HG03025 (cell line): ENCODE results near the gene TMEM86B.
"Not testable (repeated sequence)": the region's sequence is repeated elsewhere in the genome, so short reads cannot be mapped to it uniquely, and the experiment has no call there.

ENCODE experiments used
- ATAC-seq: cut with Tn5 transposase; IDR thresholded peaks from one replicate; pipeline ENCODE4 v1.9.1; 2021; ENCODE audit warnings: mild to moderate bottlenecking, moderate library complexity; ENCODE audit not compliant: unreplicated experiment, low FRiP score

TMEM86B gene

DNA sequence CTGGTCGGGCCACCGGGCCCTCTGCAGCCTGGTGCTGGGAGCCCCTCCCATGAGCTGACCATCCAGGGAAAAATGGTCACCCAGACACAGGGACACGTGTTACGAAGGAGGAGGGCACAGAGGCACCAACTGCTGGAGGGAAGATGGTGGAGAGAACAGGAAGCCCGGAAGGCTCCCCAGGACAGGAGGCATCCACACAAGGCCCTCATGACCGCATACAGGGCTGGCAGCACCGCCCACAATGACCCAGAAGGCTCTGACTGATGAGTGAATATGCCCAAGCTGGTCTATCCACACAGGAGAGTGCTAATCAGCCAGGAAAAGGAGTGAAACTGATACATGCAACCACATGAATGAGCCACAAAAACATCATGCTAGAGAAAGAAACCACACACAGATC lies 14.0 kb upstream of the TMEM86B start:
- ATAC-seq = no peak

DNA sequence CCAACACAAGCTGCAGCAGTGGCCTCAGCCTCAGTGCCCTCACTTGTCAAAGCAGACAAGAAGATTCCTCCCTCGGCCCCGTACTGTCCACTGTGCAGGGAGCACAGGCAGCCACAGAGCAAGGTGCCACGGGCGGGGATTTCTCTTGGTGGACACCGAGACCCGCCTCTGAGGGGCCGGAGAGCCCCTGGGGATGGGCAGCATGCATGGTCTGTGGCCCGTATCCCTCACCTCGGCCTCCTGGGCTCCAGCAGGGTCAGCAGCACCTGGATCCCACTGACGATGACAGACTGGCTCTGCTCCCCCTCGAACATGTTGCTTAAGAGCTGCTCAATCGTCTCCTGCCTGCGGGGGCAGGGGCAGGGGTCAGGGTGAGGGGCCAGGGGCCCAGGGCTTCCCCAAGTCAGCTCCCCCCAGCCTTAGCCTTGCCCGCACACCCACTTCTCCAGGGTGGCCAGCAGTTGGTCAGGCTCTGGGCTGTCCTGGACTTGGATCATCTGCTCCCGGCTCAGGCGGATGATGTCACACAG lies 13.4 kb upstream of the TMEM86B start:
- no peak for ATAC-seq

DNA sequence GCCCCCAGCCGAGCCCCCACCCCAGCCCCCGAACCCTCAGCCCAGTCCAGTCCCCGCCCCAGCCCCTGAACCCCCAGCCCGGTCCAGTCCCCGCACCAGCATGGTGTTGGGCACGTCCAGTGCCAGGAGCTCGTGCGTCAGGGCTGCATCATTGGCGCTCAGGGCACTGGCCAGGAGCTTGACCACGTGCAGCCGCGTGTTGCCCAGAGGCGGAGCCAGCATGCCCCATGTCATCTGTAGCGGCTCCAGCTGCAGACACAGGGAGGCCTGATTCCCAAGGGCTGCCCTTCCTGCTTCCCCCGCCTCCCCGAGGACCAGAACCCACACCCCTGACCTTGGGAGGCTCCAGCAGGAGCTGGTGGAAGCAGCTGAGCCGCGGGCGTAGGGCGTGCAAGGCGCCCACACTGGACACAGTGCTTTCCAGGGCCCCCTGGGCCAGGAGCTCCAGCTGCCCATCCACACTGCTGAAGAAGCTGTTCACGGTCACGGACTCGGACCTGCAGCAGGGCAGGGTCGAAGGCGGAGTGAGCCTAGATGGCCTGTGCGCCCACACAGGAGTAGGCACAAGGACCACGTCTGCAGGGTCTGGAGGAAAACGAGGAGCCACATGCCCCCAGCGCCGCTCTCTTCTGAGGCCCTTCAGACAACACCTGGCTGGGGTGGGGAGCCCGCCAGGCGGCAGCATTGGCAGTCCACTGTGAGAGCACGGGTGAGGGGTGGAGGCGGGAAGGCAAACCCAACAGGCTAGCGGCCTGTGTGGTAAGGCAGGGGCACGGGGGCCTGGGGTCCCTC lies 12.8 kb upstream of the TMEM86B start:
- ATAC-seq = no peak

DNA sequence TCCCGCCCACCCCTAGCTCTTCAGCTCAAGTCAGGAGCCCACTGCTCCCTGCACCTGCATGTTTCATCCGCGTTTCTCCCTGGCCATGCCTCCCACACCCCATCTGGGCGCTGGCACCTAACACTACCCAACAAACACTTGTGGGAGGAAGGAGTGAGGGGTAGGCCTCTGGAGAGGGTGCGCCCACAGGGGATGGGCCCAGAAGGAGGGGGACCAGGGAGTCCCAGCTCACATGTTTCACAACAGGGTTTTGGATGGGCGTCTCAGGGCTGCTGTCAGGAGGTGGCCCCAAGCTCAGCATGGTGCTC lies 12.1 kb upstream of the TMEM86B start:
- no peak for ATAC-seq

DNA sequence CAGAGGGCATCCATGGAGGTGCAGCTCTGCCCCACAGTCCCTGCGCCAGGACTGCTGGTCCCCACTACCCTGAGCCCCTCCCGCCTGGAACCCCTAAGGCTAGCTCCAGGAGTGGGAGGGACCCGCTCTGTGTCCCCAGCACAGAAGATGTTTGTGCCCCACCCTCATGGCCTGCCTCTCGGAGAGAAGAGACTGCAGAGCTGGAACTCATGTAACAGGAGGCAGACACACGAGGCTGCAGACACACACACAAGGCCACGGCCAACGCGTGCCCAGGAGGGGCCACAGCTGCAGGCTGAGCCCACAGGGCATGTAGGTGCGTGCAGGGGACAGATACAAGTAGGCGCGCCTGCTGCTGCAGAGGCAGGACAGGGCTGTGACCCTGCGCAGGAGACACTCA lies 10.4 kb upstream of the TMEM86B start:
- ATAC-seq = no peak

DNA sequence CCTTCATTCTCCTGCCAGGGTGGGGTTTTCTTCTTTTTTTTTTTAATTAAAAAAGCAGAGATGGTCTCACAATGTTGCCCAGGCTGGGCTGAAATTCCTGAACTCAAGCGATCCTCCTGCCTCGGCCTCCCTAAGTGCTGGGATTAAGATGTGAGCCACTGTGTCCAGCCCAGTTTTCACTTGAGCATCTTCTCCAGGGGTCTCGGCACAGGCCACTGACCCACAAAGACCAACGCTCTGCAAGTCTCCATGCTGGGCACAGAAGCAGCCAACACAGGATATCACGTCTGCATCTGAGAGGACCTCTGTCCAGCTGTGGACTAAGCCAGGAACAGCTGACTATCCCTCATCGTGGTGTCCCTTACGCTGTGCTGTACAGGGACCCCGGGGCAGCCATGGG lies 9.5 kb upstream of the TMEM86B start:
- no peak for ATAC-seq

DNA sequence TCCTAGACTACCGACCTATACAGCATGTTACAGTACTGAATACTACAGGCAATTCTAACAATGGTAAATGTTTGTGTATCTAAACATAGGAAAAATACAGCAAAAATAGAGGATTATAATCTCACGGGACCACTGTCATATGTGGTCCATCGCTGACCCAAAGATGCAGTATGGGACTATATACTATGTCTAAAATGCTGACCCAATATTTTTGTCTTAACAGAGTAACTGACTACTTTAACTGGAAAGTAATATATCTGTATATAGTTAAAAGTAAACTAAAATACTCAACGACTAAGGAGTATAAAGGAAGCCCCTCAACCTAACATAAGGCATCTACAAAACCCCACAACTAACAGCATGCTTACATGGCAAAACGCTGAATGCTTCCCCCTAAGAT lies 4.4 kb upstream of the TMEM86B start:
- ATAC-seq = no peak

DNA sequence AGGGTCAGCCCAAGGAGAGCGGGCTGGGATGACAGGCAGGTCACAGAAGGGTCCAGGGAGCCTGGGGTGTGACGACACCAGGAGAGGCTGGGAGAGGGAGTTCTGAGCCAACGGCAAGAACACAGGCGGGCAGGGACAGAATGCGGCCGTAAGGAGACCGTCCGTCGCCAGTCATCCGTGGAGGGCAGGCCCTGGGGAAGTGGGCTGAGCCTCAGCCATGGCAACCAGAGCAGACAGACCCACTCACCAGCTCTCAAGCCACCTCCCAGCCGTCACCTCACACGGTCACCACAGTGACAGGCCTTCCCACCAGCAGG lies 3.7 kb upstream of the TMEM86B start:
- no peak for ATAC-seq

DNA sequence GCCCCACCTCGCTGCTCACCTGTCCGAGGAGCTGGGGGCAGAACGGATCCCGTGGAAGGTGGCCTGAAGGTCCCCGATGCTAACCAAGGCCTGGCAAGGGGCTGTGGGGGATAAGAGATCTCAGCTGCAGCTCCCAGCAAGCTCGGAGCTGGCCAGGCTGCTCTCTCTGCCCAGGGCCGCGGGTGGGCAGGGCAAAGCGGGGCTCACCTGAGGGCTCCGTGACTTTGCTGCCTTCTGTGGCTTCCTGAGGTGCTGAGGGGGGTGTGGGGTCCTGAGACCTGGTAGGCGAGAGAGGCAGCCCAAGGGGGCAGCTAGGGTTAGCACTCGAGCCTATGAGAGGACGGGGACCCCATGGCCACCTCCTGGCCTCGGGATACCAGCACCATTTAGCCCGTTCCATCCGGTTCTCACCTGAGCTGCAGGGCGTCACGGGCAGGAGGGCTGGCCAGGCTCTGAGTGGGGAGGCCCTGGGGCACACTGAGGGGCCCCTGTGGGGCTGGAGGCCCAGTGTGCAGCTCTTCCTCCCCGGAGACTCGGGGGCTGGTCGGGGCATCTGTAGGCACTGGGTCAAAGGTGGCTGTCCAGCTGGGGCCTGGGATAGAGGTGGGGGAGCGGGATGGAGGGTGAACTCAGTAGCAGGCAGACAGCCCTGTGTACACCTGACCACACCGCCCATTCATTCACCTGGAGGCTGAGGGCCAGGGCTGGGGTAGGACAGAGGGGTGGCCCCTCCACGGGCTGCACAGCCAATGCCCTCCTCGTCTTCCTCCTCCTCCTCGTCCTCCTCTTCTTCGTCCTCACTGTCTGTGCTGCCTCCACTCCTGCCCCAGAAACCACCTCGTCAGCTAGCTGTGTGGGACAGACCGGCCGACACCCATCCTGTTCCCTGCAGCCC lies 3.1 kb upstream of the TMEM86B start:
- no peak for ATAC-seq

DNA sequence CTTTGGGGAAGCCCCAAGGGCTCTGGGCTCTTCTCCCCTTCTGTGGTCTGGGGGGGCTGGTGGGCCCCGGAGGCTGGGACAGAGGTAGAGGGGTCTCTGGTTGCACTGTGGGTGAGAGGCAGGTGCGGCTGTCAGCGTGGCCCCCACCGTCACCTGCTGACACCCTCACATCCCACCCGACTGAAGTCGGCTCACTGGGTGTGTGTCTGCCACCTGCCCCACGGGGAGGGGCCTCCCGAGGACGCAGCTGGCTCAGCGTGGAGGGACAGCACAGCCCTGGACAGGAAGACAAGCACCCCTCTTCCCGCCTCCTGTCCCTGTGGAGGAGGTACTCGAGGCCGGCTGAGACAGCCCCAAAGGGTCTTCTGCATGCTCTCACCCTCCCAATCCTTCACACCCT lies 2.2 kb upstream of the TMEM86B start:
- ATAC-seq = no peak

DNA sequence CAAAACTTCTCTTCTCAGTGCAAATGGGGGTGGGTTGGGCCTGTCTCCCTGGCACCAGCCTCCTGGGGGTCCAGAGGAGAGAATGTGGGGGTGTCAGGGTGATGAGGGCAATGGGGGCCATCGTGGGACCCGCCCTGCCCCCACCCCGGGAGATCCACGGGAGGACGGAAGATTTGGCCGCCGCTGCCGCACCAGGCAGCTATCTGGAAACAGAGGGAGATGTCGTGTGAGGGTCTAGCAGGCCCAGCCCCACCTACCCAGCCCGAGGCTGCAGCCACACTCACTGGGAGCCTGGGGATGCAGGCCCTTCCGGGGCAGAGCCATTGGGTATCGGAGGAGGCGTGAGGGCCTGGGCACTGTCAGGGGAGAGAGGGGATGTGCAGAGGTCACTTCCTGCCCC lies 1.8 kb upstream of the TMEM86B start:
- no peak for ATAC-seq

DNA sequence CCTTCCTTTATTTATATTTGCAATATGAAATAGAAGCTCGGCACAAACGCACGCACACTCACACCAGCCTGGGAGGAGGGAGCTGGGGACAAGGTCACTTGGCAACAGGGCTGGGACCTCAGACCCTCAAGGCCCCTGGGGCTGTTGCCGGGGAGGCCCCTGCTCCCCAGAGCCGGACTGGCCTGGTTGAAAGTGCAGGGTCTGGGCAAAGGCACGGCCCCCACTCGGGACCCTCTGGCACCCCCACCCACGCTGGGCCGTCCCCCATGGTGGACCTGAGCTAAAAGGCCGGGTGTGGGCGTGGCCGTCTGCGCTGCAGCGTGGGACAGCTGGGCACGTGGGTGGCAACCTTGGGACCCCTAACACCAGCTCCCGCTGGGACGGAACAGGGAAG lies 1.2 kb upstream of the TMEM86B start:
- ATAC-seq = no peak

DNA sequence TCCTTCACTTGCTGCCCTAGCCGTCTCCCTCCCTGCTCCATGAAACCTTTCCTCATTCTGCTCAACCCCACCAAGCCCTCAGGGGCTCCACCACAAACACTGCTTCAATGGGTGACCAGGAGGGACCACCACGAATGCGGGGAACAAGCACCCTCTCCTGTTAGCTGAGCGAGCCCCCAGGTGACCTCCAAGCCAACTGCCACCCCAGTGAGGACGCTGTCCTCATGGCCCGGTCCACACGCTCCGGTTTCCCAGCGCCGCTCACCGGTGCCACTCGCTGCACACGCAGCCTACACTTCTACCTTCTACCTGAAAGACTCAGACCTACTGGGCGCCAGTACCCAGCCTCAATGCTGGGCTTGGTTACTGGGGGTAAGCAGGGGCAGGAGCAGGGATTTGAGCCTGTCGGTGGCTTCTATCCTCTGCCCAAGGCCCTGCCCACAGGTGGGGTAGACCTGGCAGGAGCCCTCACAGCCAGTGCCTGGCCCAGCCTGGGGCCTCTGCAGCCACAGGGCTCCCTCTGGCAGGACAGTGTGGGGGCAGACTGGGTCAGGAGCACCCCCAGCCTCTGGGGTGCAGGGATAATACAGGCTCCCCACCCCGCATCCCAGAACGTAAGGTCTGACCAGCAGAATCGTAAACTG lies 704 bp upstream of the TMEM86B start:
- ATAC-seq = no peak

DNA sequence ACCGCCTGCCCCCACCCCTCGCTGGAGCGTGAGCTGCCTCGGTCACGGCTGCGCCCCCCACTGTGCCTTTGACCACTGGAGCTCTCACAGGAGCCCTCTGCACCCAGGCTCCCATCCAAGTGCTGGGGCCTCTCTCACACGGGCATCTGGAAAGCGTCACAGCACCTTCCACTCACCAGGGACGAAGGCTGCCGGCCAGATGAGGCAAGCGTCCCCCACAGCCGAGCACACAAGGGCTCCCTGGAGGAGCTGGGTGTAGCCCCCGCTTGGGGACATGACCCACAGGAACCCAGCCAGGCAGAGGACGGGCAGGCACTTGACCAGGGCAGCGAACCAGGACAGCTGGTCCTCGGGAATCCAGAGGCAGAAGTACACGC lies 560 bp downstream of the TMEM86B start:
- no peak for ATAC-seq

DNA sequence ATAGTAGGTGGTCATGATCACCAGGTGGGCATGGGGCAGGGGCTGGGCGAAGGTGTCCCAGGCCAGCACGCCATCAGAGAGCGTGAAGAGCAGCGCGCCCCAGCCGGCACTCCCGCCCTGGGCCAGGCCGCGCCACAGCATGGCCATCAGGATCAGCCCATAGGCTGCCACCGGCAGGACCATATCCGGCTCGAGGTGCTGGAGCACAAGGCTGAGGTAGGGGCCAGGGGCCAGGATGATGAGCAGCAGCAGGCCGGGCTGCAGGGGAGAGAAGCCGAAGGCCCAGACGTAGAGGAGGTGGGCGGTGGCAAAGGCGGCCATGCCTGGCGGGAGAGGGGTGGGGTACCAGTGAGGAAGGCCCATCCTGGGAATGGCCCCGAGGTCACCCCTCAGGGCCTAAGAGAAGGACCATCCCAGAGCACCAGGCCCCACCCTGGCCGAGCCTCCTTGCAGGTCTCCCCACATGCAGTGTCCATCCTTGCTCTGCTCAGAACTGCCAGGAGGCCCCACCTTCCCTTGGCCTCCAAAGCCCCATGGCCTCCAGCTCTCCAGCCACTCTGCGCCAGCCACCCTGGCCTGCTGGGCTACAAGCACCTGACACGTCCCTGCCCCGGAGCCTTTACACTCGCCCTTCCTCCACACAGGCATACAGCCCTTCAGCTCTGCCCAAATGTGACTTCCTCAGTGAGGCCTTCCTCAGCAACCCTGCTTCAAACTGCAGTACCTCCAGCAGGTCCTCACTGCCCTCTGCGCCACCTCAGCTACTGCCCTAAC lies 1.1 kb downstream of the TMEM86B start:
- no peak for ATAC-seq

DNA sequence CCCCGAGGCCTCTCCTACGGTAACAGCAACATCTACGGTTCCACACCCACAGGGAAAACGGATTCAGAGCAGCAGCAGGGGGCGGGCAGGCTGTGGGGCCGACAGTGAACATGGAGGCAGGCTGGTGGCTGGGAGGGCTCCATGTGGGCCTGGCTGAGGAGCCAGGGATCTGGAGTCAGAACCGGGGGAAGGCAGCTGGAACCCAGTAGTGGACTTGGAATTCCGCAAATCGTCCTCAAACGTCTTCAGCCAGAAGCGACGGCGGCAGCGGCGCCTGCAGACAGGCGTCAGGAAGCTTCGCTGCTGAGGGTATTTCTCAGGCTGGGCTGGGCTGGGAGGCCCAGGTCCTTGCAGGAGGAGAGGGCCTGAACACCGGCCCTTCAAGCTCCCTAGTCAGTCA lies 1.8 kb downstream of the TMEM86B start:
- ATAC-seq = no peak

DNA sequence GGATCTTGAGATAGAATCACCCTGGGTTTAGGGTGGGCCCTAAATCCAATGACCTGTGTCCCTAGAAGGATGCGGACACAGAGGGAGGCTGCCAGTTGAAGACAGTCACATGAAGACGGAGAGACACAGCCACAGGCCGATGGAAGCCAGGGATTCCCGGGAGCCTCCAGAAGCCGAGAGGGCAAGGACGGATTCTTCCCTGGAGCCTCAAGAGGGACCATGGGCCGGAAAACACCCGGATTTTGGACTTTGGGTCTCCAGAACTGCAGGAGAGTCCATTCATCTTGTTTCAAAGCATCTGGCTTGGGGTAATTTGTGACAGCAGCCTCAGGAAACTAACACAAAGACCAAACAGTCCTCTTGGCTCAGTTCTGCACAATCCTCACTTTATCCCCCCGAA lies 2.3 kb downstream of the TMEM86B start:
- ATAC-seq = no peak

DNA sequence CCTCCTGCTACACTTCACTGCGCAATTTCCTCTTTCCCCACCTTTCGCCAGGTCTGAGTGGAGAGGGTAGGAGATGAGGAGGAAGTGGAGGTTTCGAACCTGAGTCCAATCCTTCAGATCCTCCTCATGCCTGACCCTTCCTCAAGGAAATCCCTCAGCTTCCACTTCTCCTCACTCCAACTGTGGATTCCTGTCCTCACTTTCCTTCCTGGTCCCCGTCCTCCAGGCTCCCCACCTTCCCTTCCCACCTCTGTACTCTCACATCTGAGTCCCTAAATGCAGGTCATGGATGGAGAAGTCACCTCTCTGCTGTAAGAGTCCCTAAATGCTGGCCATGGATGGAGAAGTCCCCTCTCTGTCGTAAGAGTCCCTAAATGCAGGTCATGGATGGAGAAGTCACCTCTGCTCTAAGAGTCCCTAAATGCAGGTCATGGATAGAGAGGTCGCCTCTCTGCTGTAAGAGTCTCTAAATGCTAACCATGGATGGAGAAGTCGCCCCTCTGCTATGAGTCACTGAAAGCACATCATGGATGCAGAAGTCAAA lies 3.1 kb downstream of the TMEM86B start:
- no peak for ATAC-seq

DNA sequence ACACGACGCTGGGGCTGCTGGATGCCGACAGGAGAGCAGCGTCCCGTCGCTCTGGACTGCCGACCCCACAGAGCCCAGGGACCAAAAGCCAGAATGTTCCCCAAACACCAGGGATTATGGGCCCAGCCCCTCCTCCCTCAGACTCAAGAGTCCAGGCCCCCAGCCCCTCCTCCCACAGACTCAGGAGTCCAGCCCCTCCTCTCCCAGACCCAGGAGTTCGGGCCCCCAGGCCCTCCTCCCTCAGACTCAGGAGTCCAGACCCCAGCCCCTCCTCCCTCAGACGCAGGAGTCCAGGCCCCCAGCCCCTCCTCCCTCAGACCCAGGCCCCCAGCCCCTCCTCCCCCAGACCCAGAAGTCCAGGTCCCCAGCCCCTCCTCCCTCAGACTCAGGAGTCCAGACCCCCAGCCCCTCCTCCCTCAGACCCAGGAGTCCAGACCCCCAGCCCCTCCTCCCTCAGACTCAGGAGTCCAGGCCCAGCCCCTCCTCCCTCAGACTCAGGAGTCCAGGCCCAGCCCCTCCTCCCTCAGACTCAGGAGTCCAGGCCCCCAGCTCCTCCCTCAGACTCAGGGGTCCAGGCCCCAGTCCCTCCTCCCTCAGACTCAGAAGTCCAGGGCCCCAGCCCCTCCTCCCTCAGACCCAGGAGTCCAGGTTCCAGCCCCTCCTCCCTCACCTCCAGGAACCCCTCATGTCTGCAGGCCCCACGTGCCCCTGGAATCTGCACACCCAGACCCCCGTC lies 3.7 kb downstream of the TMEM86B start:
- ATAC-seq = not testable (repeated sequence)
